NCI-H128 (cell line): ENCODE measurements around the gene DAGLB.

ENCODE experiments used
- DNase-seq: peaks from one replicate; lab custom pipeline; 2025; ENCODE audit not compliant: unreplicated experiment; lab: John Stamatoyannopoulos, UW

Gene DAGLB

GRCh38 chr7:6432781-6433180 lies 15.0 kb downstream of the DAGLB start:
- DNase-seq: no peak

DNA sequence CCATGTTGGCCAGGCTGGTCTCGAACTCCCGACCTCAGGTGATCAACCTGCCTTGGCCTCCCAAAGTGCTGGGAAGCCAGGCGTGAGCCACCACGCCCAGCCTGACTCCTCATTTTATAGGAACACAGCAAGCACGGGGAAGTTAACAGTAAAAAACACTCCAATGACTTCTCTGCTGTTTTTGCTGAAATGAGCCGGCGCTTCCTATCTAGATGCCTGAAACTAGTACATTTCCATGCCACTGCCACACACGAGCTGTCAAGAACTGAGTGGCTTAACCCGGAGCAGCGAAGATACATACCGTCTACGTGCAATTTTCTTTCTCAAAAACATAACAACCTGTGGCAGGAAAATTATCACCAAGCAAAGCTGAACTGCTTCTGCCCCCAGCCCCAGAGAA lies 16.8 kb downstream of the DAGLB start:
- no peak for DNase-seq

- DNase-seq: no peak
Measured at GRCh38 chr7:6430271-6430940, 17.3 kb downstream of the DAGLB start.

- DNase-seq: no peak
Measured at GRCh38 chr7:6425948-6426347, 21.8 kb downstream of the DAGLB start.

DNA sequence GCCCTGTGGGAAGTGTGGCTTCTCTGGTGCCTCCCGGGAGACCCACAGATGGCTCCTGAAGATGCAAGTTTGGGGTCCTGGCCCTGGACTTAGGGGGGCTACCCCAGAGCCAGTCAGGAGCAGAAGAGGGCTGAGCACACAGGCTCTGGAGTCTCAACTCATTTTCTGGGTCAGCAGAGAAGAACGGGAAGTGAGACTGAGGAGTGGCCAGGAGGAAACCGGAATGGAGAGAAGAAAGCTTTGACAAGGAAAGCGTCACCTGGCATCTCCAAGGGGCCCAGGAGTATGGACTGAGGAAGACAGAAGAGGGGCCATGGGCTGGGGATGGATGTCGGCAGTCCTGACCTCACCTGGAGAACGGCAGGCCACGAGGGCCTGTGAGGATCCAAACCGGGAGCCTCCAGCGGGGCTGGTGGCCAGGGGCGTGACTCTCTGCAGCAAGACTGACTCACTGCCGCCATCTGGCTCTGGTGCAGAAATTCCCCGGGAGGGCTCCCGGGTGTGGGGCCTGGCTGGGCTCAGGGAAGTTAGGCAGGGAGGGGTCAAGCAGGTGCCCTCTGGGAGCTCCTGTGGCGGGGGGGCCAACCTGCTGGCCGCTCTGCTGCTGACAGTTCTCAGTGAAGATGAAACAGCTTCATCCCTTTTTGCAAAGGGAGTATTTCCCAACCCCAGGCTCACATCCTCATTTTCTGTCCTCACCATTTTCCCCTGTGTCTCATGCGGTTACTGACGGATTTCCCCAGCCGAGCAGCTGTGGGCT lies 23.6 kb downstream of the DAGLB start:
- DNase-seq: no peak

- DNase-seq: no peak
Measured at GRCh38 chr7:6422926-6423632, 24.7 kb downstream of the DAGLB start.

DNA sequence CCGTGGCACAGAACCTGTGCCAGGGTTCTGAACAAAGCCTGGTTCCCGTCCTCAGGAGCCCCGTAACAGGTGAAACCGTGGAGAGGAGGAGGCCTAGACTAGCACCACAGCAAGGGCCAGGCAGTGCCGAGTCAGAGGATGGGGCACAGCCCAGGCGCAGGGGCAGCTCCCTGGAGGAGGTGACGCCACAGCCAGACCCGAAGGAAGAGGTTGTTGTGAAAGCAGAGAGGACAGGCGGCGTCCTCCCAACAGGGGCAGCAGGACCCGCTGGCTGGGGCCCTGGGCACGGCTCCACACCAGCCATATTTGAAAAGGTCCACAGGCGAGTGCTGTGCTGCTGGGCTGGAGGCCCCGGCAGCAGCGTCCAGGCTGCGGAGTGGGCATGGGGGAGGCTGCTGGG lies 25.7 kb downstream of the DAGLB start:
- no peak for DNase-seq

DNA sequence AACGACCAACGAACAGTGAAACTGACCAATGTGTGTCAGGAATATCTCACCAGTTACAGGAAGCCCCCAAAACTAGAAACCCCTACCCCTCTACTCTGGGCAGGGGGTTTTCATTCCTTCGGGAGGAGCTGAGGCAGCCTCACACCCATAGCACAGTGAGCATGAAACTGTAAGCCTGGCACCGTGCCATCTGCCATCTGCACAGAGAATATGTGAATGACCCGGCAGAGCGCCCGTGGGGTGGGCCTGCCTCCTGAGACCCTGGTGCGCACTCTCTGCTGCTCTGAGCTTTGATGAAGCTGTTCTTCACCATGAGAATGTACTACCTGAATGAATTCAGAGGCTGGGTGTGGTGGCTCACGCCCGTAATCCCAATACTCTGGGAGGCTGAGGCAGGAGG lies 27.1 kb downstream of the DAGLB start:
- DNase-seq: no peak

GRCh38 chr7:6419310-6419773 lies 28.4 kb downstream of the DAGLB start:
- no peak for DNase-seq

- no peak for DNase-seq
Measured at GRCh38 chr7:6417408-6417807, 30.3 kb downstream of the DAGLB start.

- no peak for DNase-seq
Measured at GRCh38 chr7:6416516-6417145, 31.1 kb downstream of the DAGLB start.

DNA sequence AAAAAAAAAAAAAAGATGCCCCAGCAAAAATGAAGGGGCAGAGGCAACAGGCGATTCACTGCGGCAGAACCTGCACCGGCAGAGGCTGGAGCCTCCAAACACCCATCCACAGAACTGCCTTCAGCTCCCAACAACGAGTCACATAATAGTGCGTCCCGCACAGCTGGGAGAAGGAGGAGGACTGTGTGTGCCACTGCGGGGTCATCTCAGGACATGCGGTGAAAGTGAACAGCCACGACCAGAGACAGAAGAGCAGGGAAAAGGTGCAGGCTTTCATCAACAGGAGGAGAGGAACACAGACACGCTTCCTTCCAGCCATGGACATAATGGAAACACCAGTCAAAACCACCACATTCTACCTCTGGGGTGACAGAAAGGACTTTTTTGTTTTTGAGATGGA lies 34.1 kb downstream of the DAGLB start:
- DNase-seq: no peak

DNA sequence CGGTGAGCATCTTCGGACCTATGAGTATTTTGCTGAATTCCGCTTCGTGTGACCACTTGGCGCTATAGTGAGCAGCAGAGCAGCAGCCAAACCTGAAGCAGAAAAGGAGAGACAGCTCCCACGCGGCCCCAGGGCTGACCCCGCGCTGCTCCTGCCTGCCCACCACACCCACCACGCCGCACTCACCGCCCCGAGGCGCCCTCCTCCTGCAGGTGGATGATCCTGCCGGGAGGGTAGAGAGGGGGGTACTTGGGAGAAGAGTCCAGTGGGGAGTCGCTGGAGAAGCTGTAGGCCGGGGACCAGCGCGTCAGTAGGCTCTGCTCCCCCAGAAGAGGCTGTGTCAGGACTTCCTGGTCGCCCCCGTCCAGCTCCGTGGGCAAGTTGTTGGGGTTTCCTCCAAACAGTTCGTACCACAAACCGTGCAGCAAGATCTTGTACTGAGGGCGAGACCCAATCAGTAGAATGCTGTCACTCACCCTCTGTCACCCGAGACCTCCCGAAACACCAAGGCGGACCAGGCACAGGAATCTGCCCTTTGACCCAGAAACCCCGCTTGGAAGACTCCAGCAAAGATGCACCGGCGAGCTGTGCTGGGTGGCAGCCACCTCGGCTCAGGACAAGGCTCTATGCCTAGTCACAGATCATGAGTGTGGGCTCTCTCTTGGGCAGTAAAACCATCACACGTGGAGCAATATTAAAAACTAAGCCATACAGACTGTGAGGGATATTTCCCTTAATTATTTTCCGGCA lies 37.6 kb downstream of the DAGLB start:
- DNase-seq: no peak

DNA sequence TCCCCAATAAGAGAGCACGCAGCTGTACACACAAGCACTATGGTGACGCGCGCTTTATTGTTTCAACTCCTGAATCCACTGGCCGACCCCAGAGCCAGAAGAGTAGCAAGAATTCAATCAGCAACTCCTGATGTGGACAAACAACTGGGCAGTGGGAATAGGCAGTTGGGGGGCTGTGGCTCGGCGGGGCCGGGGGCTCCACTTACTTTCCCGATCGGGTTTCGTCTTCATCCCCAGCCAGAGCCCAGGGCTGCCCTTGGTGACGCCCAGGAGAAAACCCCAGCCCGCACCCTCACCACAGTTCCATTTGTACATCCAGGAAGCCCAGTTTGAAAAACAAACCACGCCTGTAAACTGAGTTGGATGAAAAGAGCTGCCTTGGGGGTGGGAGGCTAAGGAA lies 38.7 kb downstream of the DAGLB start:
- no peak for DNase-seq

- no peak for DNase-seq
Measured at GRCh38 chr7:6407434-6407833, 40.3 kb downstream of the DAGLB start.

- no peak for DNase-seq
Measured at GRCh38 chr7:6406121-6406520, 41.6 kb downstream of the DAGLB start.

DNA sequence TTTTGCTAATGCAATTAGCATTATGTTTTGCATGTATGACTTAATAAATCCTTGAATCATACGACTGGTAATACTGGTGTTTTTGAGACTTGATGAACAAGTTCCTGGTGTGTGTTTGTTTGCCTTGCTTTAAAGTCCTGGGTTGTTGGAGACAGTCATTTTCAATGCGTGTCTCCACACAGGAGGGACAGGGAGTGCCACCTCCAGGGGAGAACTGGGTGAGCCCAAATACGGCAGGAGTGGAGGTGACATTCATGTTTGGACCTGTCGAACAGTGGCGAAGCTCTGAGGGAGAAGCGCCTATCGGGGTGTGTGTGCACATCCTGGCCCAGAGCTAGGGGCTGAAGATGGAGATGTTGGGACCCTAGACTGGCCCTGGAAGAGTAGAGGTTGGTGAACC lies 43.8 kb downstream of the DAGLB start:
- no peak for DNase-seq

DNA sequence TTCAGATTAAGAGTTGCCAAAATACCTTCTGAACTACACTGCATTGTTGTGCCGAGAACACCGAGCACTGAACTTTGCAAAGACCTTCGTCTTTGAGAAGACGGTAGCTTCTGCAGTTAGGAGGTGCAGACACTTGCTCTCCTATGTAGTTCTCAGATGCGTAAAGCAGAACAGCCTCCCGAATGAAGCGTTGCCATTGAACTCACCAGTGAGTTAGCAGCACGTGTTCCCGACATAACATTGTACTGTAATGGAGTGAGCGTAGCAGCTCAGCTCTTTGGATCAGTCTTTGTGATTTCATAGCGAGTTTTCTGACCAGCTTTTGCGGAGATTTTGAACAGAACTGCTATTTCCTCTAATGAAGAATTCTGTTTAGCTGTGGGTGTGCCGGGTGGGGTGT lies 45.0 kb downstream of the DAGLB start:
- no peak for DNase-seq

DNA sequence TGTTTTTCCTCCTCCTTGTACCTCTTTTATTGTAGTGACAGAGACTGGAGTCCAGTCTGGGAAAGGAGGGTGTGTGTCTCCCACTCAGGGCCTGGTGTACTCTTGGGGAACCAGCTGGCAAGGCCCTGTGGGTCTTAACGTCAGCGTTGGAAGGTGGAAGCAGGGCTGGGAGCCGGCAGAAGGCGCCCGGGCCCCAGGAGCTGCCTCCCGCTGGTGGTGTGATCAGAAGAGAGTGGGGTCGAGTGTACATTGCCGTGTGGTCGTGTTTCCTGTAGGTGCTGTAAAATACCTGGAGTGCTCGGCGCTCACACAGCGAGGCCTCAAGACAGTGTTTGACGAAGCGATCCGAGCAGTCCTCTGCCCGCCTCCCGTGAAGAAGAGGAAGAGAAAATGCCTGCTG lies 45.7 kb downstream of the DAGLB start:
- DNase-seq: no peak

DNA sequence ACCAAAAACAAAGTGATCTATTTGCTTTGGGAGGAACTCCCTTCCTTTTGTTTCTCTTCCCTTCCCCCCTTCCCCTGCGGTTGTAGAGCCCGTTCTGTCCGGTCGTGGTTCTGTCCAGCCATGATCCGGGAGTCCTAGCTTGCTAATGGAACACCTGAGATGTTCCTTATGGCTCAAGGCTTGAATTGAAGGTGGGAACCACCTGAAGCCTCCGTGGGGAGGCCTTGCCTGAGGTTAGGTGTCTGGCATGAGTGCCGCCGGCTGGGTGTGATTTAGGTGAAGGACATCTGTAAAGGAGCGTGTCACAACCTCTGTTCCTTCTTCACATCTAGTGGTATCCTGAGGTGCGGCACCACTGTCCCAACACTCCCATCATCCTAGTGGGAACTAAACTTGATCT lies 46.2 kb downstream of the DAGLB start:
- no peak for DNase-seq
